Neuronal stem cell (in vitro differentiated cells): ENCODE results near the gene SLC17A9.

Experiments
- DNase-seq: peaks from one replicate; pipeline ENCODE4 v3.0.0-alpha.2; 2013; ENCODE audit warnings: low spot score
- H2AFZ ChIP-seq: one replicate; pipeline ENCODE4 v1.6.1; 2013; ENCODE audit warnings: mild to moderate bottlenecking, low read length, inconsistent platforms
- H2AK5ac ChIP-seq: 2 replicates; pipeline ENCODE4 v1.6.1; 2013; ENCODE audit warnings: low read depth, mild to moderate bottlenecking, inconsistent platforms, low read length, moderate library complexity, mixed read lengths
- H2BK120ac ChIP-seq: 2 replicates; pipeline ENCODE4 v1.6.1; 2013; ENCODE audit warnings: low read depth, mild to moderate bottlenecking, inconsistent platforms, low read length, moderate library complexity, mixed read lengths
- H2BK12ac ChIP-seq: one replicate; pipeline ENCODE4 v1.6.1; 2013; ENCODE audit warnings: low read length, inconsistent platforms
- H2BK15ac ChIP-seq: 2 replicates; pipeline ENCODE4 v1.6.1; 2013; ENCODE audit warnings: mild to moderate bottlenecking, low read length, inconsistent platforms, mixed read lengths
- H2BK5ac ChIP-seq: one replicate; pipeline ENCODE4 v1.6.1; 2013; ENCODE audit warnings: inconsistent platforms, mild to moderate bottlenecking, low read length, moderate library complexity
- H3K14ac ChIP-seq: one replicate; pipeline ENCODE4 v1.6.1; 2013; ENCODE audit warnings: low read length, inconsistent platforms
- H3K18ac ChIP-seq: 2 replicates; pipeline ENCODE4 v1.6.1; 2013; ENCODE audit warnings: low read length, inconsistent platforms
- H3K23ac ChIP-seq: 2 replicates; pipeline ENCODE4 v1.6.1; 2013; ENCODE audit warnings: low read depth, mild to moderate bottlenecking, mixed read lengths, low read length, inconsistent platforms; ENCODE audit not compliant: poor library complexity
- H3K27ac ChIP-seq: replicated peaks from 3 replicates; pipeline ENCODE4 v1.5.1; 2013; ENCODE audit warnings: low read length, inconsistent platforms
- H3K27me3 ChIP-seq, 3 experiments: 2 replicates each; pipeline ENCODE4 v1.6.1; 2013; ENCODE audit warnings: low read length in 3 of 3, mild to moderate bottlenecking in 2 of 3, inconsistent platforms in 1 of 3, low read depth in 1 of 3, mixed read lengths in 1 of 3, moderate library complexity in 1 of 3; ENCODE audit not compliant: control insufficient read depth in 3 of 3, insufficient read depth in 3 of 3
- H3K36me3 ChIP-seq, 2 donors: replicated peaks in 1 of 2; 2 replicates each; pipeline ENCODE4 v1.6.1; 2013; ENCODE audit warnings: low read length in 2 of 2; ENCODE audit not compliant: control insufficient read depth in 2 of 2, insufficient read depth in 2 of 2
- H3K4ac ChIP-seq: 2 replicates; pipeline ENCODE4 v1.6.1; 2013; ENCODE audit warnings: inconsistent platforms, mild to moderate bottlenecking, low read length, moderate library complexity
- H3K4me1 ChIP-seq, 2 donors: 1 replicate in 1 of 2; 2 replicates in 1 of 2; pipeline ENCODE4 v1.6.1; 2013; ENCODE audit warnings: low read length in 2 of 2, low read depth in 1 of 2; ENCODE audit not compliant: control insufficient read depth in 2 of 2, insufficient read depth in 1 of 2
- H3K4me2 ChIP-seq: one replicate; pipeline ENCODE4 v1.6.1; 2013; ENCODE audit warnings: mild to moderate bottlenecking, low read length, inconsistent platforms; ENCODE audit not compliant: insufficient read depth, poor library complexity, severe bottlenecking
- H3K4me3 ChIP-seq, 2 donors: 2 replicates each; pipeline ENCODE4 v1.5.1; 2013; ENCODE audit warnings: low read length in 2 of 2, mild to moderate bottlenecking in 2 of 2, inconsistent platforms in 1 of 2, moderate library complexity in 1 of 2
- H3K79me1 ChIP-seq: one replicate; pipeline ENCODE4 v1.6.1; 2013; ENCODE audit warnings: low read depth, mild to moderate bottlenecking, inconsistent platforms, low read length, moderate library complexity
- H3K9ac ChIP-seq: one replicate; pipeline ENCODE4 v1.6.1; 2013; ENCODE audit warnings: mild to moderate bottlenecking, low read depth, low read length, inconsistent platforms; ENCODE audit not compliant: poor library complexity
- H3K9me3 ChIP-seq, 2 donors: replicated peaks in 1 of 2; 2 replicates each; pipeline versions ENCODE3 to v1.6.1; 2013; ENCODE audit warnings: low read length in 2 of 2, mild to moderate bottlenecking in 2 of 2, inconsistent platforms in 1 of 2, low read depth in 1 of 2, mixed read lengths in 1 of 2, moderate library complexity in 1 of 2; ENCODE audit not compliant: control insufficient read depth in 2 of 2, insufficient read depth in 1 of 2
- H4K8ac ChIP-seq: one replicate; pipeline ENCODE4 v1.6.1; 2013; ENCODE audit warnings: low read depth, mild to moderate bottlenecking, inconsistent platforms, low read length, moderate library complexity
- H4K91ac ChIP-seq: one replicate; pipeline ENCODE4 v1.6.1; 2013; ENCODE audit warnings: low read length, low read depth, mild to moderate bottlenecking, inconsistent platforms; ENCODE audit not compliant: poor library complexity
- WGBS, 2 donors: extraction: QIAGEN DNeasy Blood & Tissue Kit; methylation state at CpG; one replicate each; pipeline ENCODE4 v1.1.7; 2013; ENCODE audit warnings: missing lambda C conversion rate in 2 of 2, mixed read lengths in 1 of 2; ENCODE audit not compliant: insufficient read length in 2 of 2, insufficient replicate concordance in 1 of 2; ENCODE audit errors: extremely low coverage in 2 of 2; 5-methylcytosine and 5-hydroxymethylcytosine counted together

The SLC17A9 gene

DNA sequence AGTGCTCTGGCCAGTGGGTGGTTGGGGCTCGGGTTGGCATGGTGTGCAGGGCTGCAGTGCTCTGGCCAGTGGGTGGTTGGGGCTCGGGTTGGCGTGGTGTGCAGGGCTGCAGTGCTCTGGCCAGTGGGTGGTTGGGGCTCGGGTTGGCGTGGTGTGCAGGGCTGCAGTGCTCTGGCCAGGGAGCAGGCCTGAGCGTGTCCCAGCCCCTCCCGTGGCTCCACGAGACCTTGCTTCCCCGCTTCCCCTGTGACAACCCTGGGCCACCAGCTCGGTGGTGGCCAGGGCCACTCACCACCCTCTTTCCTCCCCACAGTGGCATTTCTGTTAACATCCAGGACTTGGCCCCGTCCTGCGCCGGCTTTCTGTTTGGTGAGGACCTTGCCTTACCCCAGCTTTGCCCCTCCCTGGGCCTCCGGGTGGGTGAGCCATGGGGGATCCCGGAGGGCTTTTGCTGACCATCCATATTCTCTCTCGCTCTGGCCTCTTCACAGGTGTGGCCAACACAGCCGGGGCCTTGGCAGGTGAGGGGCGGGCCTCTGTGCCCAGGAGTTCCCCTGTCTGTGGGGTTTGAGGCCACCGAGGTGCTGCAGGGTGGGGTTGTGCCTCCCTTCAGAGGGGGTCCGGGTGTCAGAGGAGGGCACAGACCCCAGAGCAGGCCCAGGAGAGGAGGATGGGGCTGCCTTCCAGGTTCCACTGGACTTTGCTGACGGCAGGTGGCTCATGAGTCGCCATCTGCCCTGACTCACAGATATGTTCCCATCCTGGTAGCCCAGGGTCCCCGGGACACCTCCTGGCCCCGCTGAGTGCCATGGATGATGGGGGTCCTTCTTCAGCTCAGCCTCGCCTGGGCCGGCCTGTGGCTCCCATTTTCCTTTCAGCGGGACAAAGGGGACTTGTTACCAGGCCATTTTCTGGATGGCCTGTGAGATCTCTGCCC lies 14.0 kb downstream of the SLC17A9 start:
- Histone ChIP-seq H2BK120ac (no peak overlapping the region), H3K27me3 (peaks cover 0 to 70% (median 0%) of the 10 kb centered on the region in 3 experiments), H3K4ac (no peak overlapping the region), H3K27ac (no peak overlapping the region), H3K4me1 (no peaks in the 10 kb centered on the region), H2BK12ac (no peak overlapping the region), H3K23ac (no peak overlapping the region), H3K18ac (peak overlapping the region; percentile 48), H3K9me3 (no peaks in the 10 kb centered on the region), H2AK5ac (peak overlapping the region; percentile 88), H4K8ac (no peak overlapping the region), H3K4me2 (no peak overlapping the region), H3K14ac (peak overlapping the region; percentile 47), H3K9ac (no peak overlapping the region), H2BK5ac (peak overlapping the region; percentile 78), H3K36me3 (no peaks in the 10 kb centered on the region), H4K91ac (no peak overlapping the region), H3K4me3 (no peak overlapping the region), H3K79me1 (no peaks in the 10 kb centered on the region), H2BK15ac (no peak overlapping the region), H2AFZ (no peak overlapping the region)
- no CpG with 5 or more reads among the region's 27 CpGs for WGBS, 2 donors
- DNase-seq: no peak

DNA sequence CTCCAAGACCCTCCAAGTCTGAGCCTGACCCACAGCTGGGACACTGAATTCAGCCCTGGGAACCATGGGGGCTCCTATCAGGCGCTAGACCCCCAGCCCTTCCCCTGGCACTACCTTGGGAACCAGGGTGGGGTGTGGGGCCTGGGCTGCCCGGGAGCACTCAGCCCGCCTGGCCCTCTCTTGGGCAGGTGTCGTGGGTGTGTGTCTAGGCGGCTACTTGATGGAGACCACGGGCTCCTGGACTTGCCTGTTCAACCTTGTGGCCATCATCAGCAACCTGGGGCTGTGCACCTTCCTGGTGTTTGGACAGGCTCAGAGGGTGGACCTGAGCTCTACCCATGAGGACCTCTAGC lies 14.6 kb downstream of the SLC17A9 start:
- Histone ChIP-seq H3K79me1 (no peaks in the 10 kb centered on the region), H3K36me3 (no peaks in the 10 kb centered on the region), H4K8ac (no peak overlapping the region), H3K27ac (no peak overlapping the region), H3K18ac (peak overlapping the region; percentile 28), H3K27me3 (peaks cover 0 to 76% (median under 1%) of the 10 kb centered on the region in 3 experiments), H3K9me3 (peaks cover 0 to under 1% of the 10 kb centered on the region in 2 donors), H2AFZ (no peak overlapping the region), H3K4me3 (no peak overlapping the region), H3K9ac (peak overlapping the region; percentile 50), H2BK5ac (peak overlapping the region; percentile 78), H3K4me2 (no peak overlapping the region), H2BK12ac (no peak overlapping the region), H4K91ac (no peak overlapping the region), H2AK5ac (peak overlapping the region; percentile 88), H2BK120ac (no peak overlapping the region), H3K4me1 (peaks cover 0 to under 1% of the 10 kb centered on the region in 2 donors), H2BK15ac (no peak overlapping the region), H3K4ac (no peak overlapping the region), H3K14ac (peak overlapping the region; percentile 47), H3K23ac (no peak overlapping the region)
- DNase-seq: no peak
- no CpG with 5 or more reads among the region's 6 CpGs for WGBS, 2 donors

DNA sequence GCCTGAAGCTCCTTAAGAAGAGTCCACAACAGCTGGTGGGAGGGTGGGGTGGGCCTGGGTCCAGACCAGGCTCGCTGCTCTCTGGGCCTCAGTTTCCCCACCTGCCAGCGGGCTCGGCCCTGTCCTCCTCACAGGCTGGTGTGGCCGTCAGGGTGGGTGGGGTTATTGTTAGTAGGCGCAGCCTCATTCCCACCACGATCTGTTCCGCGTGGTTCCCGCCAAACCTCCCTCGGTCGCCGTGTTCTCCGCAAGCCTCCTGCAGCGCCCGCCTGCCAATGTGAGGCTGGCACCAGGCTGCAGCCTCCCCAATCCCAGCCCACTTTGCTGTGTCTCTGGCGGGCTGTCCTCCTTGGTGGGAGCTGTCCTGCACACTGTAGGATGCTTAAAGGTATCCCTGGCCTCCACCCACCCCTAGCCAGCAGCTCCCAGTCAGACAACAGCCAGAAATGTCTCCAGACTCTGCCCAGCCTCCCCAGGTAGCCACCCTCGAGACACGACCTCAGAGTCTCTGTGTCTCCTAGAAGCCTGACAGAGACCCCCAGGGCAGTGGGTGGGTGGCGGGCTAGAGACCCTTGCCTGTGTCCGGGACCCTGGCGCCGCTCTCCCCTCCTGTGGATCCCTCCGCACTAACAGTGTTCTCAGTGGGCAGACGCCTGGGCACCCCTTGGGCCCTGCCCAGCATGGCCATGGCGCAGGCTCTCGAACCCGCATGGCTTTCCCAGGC lies 15.3 kb downstream of the SLC17A9 start:
- Histone ChIP-seq H3K4me1 (peaks cover 0 to 4% of the 10 kb centered on the region in 2 donors), H3K9me3 (peaks cover 0 to 2% of the 10 kb centered on the region in 2 donors), H2BK12ac (no peak overlapping the region), H3K4me2 (no peak overlapping the region), H2AFZ (no peak overlapping the region), H2BK120ac (no peak overlapping the region), H4K91ac (no peak overlapping the region), H3K4me3 (no peak overlapping the region), H4K8ac (no peak overlapping the region), H3K14ac (peak overlapping the region; percentile 63), H2BK5ac (peak overlapping the region; percentile 78), H3K27me3 (peaks cover 2 to 81% (median 7%) of the 10 kb centered on the region in 3 experiments), H3K36me3 (no peaks in the 10 kb centered on the region), H3K4ac (no peak overlapping the region), H2AK5ac (peak overlapping the region; percentile 88), H3K23ac (peak overlapping the region; percentile 8), H3K18ac (no peak overlapping the region), H2BK15ac (peak overlapping the region; percentile 89), H3K9ac (peak overlapping the region; percentile 21), H3K79me1 (no peaks in the 10 kb centered on the region), H3K27ac (no peak overlapping the region)
- no peak for DNase-seq
- no CpG with 5 or more reads among the region's 27 CpGs for WGBS, 2 donors
